HG02943 (cell line): Measurements from ENCODE around the gene MYT1.

Experiments used
- ATAC-seq: cut with Tn5 transposase; IDR thresholded peaks from one replicate; pipeline ENCODE4 v1.9.1; 2021; ENCODE audit warnings: mild to moderate bottlenecking, low read depth, moderate library complexity; ENCODE audit not compliant: unreplicated experiment

Gene MYT1

DNA sequence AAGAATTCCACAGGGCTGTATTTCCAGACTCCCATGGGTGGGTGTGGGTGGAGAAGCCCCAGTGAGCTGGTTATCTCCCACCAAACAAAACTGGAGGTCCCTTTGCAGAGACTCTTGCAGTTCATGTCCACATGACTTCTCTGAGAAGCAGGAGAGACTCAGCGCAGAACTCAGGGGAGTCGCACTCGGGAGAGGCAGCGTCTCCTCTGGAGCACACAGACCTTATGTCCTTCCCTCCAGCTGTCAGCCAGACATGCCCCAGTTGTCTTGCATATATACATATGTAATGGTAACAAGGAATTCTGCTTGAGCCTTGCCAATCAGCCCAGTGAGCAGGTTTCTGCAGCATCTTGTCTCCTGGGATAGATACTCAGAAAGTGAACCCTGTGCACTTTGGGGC lies 23.8 kb downstream of the MYT1 start:
- no peak for ATAC-seq

DNA sequence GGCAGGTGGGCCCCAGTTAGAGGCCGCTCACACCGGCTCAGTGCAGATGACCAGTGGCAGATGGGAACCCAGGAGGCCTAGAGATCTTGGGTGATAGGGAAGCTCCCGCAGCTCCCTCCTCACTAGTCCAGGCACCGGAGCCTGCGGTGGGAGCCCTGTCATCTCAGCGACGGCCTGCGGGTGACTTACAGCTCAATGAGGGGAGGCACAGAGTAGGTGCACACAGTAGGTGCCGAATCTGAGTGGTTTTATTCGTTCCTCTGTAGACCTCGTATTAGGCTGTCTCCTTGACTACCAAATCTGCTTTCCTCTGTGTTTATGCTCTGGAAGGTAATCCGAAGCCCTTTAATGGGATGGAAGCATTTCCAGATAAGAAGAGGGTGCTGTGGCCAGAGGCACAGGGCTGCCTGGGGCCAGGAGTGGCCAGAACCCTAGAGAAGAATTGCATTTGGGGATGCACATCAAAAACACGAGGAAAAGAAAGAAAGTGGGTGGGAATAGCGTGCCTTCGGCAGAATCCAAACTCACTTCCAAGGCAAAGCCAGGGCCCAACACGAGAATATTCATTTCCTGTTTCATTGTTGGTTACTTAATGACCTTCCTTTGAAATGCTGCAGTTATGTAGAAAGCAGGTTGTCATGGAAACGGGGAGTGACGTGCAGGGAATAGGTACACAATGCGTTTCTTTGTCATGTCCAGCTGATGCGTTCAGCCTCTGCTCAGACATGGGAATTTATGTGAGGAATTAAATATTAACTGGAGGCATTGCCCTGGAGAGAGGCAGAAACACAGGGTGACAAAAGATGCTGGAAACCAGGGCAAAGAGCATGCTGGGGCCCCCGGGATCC lies 24.7 kb downstream of the MYT1 start:
- no peak for ATAC-seq

DNA sequence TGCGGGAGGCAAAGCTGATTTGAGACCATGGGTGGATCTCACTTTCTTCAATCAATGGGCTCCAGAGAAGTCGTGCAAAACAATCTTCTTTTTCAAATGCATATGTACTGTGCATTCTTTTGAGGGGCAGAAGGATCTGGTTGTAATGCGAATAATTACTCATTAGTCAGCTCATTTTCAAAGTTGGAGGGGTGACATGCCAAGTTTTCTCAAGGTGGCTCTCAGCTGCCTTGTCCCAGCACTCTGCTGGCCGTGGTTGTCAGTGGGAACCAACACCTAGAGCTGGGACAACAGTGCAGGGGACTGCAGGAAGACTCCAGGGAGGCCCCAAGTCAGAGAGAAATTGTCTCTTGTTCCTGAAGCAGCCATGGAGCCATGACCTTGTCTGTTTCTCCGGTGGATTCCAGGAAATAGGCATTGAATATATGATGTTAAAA lies 25.3 kb downstream of the MYT1 start:
- no peak for ATAC-seq

DNA sequence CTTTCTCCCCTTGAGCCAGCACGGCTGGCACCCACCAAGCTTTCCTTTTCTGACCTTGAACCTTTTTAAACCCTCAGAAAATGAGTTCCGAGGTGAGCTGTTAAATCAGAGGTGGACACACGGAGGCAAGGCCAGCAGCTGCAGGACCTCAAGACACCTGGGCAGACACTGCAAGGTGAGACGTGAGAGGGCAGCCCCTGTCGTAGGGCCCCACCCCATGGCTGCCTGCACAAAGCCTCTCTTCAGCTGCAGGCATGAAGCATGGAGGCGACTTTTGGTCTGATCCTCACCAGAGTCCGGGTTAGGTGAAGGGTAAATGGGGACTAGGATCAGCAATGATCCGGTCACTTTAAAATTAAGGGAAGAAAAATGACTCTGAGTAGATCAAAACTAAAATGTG lies 25.7 kb downstream of the MYT1 start:
- no peak for ATAC-seq

DNA sequence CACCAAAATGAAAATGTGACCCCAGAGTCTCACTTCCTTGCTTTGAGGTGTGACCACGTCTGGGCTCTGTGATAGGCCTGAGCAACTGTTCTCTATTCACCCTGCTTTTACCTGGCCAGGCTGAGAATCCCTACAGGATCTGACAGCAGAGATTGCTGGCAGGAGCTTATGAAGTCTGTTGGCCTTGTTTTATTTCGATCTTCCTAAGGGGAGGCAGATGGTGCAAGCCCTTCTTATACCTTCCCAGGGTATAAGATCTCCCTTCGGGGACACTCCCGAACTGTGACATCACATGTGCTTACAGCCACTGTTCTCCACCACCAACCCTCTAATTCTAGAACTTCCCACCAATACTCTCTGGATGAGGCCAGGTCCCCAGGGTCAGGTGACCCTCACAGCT lies 26.8 kb downstream of the MYT1 start:
- no peak for ATAC-seq

DNA sequence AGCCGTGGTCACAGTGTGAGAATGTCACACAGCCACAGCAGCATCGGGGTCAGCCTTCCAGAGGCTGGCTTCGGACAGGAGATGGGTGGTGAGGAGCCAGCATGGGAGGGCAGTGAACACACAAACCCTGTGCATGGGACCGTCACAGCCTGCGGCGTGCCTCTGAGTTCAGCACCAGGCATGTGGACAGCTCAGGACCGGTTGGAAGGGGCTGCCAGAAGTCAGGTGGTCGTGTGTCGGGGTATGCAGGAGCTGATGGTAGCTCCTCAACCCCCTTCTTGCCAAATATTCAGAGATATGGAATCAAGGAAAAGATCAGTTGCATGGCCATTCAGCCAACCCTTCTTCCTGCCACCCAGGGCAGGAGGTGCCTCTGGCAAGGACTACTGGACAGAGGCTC lies 28.2 kb downstream of the MYT1 start:
- ATAC-seq = no peak

DNA sequence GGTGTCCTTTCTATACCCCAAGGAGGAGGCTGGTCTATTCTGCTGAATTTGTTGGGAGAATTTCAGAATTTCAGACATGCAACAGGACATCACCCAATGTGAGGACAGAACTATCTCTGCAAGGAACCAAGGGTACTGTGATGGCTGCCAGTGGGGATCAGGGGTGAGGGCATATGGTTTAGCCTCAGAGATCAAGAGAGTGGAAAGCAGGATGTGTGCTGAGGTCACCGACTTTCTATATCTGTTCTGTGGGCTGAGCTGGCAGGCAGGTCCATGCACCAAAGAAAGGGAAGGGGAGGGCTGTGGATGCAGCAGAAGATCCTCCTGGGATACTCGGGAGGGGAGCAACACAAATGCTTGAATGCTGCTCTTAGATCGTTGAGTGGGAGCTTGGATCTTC lies 28.8 kb downstream of the MYT1 start:
- ATAC-seq = no peak

DNA sequence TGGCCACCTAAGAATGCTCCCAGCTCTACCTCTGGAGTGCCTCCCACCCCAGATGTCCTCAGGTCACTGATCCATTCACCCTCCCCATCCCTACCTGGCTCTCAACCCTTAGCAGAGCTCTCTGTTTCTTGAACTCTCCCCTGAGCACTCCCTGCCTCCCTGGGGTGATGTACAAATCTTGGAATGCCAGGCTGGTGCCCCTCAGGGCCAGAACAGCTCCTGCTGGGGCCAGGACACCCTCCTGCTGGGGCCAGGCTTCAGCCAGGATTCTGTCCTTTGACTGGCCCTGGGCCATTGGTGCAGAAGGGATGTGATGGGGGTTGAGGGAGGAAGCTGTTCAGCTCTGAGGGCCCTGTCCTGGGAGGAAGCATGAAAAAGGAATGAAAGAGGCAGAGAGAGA lies 30.0 kb downstream of the MYT1 start:
- no peak for ATAC-seq

DNA sequence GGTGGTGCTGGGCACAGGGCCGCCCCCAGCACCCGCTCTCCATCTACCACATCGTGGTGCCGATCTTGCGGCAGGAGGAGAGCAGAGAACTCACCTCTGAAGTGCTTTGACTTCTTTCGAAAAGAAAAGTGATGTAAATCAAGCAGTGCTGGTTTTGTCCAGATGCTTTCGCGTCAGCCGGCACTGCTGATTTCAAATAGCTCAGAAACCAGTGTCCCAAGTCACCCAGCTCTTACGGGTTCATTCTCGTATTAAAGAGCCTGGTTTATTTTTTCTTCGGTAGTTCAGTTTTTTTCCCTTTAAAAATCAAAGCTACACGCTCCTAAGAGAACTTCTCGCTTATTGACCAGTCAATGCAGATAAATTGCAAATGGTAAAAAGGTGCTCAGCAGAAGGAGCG lies 32.1 kb downstream of the MYT1 start:
- ATAC-seq = no peak

DNA sequence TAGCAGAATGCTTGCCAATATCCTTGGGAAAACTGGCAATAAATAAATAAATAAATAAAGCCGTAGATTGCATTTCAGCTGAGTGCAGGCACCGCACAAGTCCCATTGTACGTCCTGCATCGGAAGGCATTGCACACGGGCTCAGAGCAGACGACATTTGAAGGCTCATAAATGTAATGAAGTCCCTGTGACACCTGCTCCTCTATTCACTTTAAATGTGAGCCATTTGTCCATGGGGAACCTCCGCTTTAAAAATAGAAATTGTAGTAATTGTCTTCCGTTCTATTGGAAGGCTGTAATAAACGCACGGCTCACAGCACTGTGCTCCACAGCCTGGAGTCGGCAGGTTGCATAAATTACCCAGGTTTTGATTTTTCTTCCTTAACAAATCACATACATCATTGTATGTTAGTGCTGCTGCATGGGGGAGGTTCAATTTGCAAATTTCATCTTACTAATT lies 32.6 kb downstream of the MYT1 start:
- ATAC-seq = no peak

DNA sequence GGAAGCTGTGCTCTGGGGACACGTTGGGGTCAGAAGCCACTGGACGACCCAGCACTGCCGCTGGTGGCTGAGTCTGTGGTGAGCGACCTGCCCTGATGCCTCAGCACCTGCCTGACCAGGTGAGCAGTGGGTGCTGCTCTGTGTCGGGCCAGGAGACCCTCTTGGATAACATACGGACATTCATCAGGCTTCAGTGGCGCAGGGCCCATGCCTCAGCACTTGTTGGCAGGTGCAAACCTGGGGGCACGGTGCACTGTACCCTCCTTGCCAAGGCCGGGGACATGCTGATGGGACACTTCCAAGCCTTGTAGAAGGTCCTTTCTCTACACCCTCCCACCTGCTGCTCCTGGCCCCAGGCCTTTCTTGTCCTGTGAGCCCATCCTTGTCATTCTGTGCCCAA lies 34.1 kb downstream of the MYT1 start:
- no peak for ATAC-seq

DNA sequence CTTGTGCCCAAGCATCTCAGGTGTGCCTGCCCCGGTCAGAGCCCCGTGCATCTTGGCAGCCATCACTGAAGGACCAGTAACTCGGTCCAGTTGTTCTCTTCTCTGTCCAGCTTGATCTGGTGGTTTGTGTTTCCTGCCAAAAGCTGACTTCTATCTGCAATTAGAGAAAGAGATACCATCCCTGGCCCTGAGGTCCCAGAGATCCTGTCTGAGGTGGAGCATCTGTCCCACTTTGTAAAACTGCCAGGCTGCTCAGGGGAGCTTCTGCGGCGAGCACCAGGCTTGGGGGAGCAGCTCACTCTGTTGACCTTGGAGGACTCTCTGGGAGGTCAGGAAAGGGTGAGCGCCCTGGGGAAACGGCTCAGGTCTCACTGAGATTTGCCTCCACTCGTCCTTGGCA lies 35.1 kb downstream of the MYT1 start:
- no peak for ATAC-seq

DNA sequence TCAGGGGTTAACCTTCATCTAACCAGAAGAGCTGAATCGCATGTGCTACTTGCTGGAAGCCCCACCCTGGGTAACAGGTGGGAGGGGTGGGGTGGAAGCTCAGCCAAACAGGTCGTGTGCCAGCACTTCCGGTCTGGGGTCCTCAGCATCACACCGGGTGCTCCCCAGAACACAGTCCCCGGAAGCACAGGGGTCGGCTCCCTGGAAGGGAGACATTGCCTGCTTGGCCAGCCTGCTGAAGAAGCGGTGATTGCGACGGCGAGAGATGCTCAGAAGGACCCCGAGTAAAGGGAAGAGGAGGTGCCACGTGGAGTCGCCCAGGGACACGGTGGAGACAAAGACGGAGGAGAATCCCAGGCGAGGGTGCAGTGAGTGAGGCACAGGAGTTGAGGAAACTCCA lies 36.5 kb downstream of the MYT1 start:
- no peak for ATAC-seq

DNA sequence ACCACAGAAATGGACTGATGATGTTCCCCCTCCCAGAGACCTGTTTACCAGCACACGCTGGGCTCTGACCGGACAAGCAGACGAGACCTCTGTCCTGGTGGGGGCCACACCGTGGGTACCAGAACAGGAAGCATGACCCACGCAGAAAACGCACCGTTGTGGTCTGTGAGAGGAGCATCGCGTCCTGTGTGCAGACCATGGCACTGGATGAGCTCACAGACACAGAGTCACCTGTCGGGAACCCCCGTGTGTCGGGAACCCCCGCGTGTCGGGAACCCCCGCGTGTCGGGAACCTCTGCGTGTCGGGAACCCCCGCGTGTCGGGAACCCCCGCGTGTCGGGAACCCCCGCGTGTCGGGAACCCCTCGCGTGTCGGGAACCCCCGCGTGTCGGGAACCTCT lies 37.4 kb downstream of the MYT1 start:
- no peak for ATAC-seq

DNA sequence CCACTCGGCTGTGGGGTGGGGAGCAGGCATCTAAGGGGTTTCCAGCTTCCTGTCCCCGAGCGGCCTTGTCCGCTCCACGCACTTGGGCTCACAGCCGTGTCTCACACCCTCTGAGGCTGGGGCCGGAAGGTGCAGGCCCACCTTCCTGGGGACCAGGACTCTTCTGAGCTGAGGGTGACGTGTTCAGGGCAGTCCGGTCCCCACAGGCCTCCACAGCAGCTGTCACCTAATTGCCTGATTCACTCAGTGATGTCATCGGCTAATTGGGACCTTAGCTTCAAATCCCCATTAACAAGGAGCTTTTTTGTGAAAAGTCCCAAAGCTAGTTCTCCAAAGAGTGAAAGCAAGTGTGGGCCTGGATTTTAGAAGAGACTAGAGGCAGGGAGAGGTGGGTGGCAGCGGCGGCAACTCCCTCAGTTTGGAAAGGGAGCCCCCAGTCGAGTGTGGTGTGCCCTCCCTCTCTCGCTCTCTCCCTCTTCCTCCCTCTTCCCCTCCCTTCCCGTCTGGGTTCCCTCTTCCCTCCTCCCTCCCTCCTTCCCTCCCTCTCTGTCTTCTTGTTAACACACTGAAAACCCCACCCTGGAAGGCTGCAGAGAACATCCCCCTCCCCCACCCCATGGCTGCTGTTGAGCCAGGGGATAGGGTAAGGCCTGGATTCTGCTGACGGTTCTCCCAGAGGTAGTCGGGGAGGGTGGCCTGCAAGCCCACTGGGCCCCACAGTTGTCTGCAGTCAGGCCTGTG lies 39.0 kb downstream of the MYT1 start:
- ATAC-seq = no peak

DNA sequence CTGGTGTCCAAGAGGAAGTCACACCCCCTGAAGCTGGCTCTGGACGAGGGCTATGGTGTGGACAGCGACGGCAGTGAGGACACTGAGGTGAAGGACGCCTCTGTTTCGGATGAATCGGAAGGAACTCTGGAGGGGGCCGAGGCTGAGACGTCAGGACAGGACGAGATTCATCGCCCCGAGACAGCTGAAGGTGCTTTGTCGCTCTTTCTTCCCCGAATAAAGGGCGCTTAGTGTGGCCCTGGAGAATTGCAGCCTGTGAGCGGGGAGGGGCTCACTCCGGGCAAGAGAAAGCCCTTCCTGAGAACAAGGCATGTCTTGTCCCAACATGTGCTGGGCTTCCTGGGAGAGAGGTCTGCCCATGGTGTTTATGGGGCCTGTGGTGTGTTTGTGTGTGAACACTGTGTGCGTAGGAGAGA lies 41.4 kb downstream of the MYT1 start:
- no peak for ATAC-seq

DNA sequence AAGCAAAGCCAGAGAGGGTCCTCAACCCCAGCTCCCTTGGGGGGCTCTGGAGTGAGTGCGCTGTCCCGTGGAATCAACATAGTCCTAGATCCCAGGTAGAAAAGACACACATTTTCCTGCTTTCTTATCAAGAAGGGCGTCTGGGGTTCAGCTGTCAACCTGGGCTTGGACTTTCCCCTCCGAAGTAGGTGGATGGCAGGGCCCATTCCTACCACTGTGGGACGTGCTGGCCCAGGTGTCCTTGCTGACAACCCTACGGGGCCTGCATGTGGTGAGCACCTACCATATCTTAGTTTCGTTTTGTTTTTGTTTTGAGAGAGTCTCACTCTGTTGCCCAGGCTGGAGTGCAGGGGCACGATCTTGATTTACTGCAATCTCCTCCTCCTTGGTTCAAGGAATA lies 42.4 kb downstream of the MYT1 start:
- no peak for ATAC-seq

DNA sequence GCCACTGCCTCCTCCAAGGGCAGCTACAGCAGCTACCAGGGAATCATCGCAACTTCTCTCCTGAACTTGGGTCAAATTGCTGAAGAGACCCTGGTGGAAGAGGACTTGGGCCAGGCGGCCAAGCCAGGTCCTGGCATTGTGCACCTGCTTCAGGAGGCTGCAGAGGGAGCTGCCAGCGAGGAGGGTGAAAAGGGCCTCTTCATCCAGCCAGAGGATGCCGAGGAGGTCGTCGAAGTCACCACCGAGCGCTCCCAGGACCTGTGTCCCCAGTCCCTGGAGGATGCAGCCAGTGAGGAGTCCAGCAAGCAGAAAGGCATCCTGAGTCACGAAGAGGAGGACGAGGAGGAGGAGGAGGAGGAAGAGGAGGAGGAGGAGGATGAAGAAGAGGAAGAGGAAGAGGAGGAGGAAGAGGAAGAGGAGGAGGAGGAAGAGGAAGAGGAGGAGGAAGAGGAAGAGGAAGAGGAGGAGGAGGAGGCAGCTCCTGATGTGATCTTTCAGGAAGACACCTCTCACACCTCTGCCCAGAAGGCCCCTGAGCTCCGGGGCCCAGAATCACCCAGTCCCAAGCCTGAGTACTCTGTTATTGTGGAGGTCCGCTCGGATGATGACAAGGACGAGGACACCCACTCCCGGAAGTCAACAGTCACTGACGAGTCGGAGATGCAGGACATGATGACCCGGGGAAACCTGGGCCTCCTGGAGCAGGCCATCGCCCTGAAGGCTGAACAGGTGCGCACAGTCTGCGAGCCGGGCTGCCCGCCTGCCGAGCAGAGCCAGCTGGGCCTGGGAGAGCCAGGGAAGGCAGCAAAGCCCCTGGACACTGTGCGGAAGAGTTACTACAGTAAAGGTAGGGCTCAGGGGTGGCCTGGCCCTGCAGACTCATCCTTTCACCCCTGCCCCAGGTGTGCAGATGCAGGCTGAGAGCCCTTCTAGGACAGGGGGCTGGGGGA lies 43.7 kb downstream of the MYT1 start:
- ATAC-seq = no peak

DNA sequence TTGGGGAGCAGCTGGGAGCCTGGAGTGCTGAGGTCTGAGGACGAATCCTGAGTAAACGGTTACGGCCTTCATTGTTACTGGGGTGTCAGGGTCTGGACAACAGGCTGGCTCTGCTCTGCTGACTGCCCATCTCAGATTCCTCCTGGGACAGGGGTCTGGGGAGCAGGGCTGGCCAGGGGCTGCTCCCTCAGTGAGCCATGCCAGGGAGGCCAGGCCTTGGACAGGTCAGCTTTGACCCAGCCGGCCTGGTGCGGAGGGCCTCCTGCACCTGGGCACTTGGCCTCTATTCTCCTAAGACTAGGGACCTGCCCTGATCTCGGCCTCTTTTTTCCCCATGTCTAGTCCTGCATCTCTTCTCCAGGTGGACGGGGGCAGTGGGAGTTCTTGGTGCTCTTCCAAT lies 44.9 kb downstream of the MYT1 start:
- no peak for ATAC-seq

DNA sequence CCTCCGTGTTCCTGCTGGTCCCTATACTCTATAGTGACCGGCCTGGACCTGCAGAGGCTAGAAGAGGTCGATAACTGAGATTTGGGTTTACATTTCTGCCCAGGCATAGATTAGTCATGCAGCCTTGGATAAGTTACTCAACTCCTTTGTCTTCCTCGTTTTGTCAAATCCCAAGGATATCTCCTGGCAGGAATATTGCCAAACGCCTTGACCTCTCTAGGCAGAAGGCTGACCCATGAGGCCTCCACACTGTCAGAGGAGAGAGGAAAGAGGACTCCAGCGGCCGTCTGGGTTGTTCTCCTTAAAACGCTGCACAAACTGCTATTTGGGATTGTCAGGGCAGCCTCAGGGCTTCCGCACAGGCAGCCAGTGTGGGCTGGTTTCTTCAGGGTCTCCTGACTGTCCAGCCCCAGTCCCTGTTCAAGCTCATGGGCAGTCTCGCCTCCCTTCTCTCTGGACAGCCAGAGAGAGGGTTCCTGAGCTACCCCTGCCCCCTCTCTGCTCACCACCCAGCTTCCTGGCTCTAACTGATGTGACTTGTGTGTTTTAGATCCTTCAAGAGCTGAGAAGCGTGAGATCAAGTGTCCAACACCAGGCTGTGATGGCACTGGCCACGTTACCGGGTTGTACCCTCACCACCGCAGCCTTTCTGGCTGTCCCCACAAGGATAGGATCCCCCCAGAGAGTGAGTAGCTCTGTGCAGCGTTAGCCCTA lies 46.6 kb downstream of the MYT1 start:
- ATAC-seq = no peak
